Activated B cell treated with CpG ODN at 0.5 μM for 24 hours (primary cell): Measurements from ENCODE around the gene ASIC5. TPM values are rescaled to one million over a fixed set of nuclear protein-coding genes. Genes with fewer than 3 reads are reported as not detected.

Experiments
- ATAC-seq: fragments of 200-7000 bp; cut with Tn5 transposase; one replicate; pipeline ENCODE4 v1.10.0; 2021; ENCODE audit warnings: low read depth, mild to moderate bottlenecking, moderate library complexity
- CTCF ChIA-PET: fragments of 350-600 bp; sonication (Branson Sonifier 250); formaldehyde crosslinking; loops from one replicate; lab custom pipeline; 2021; ENCODE audit warnings: antibody characterized with exemption; lab: Charles Lee
- POLR2A ChIA-PET: fragments of 350-600 bp; sonication (Branson Sonifier 250); formaldehyde crosslinking; loops from one replicate; lab custom pipeline; 2021; ENCODE audit warnings: antibody characterized with exemption; lab: Charles Lee
- DNase-seq: peaks from one replicate; pipeline ENCODE4 v3.0.0; 2022
- H3K27ac Mint-ChIP-seq: one replicate; pipeline ENCODE4 v1.8.0; 2020; ENCODE audit warnings: mixed read lengths
- H3K27me3 Mint-ChIP-seq: one replicate; pipeline ENCODE4 v1.8.0; 2021; ENCODE audit warnings: mixed read lengths
- H3K36me3 Mint-ChIP-seq: one replicate; pipeline ENCODE4 v1.8.0; 2021; ENCODE audit warnings: low read depth, mixed read lengths
- H3K4me1 Mint-ChIP-seq: one replicate; pipeline ENCODE4 v1.8.0; 2021; ENCODE audit warnings: mixed read lengths
- H3K4me3 Mint-ChIP-seq: one replicate; pipeline ENCODE4 v1.8.0; 2020; ENCODE audit warnings: mild to moderate bottlenecking, mixed read lengths
- H3K9me3 Mint-ChIP-seq: one replicate; pipeline ENCODE4 v1.8.0; 2020; ENCODE audit warnings: mixed read lengths
- intact Hi-C: fragments of 100-400 bp; cut with micrococcal nuclease; formaldehyde crosslinking; loops from one replicate; pipeline ENCODE4 v1.15.1; 2024
- total RNA-seq: library from RNA; stranded (reverse); gene quantifications from 2 replicates; pipeline ENCODE4 v1.2.3, GENCODE V29; 2022
- TF ChIP-seq, protein P1 (sequence below): fragments of 200-600 bp; IDR thresholded peaks from one replicate; pipeline ENCODE4 v1.8.0; 2022; ENCODE audit warnings: antibody characterized with exemption, mild to moderate bottlenecking

ASIC5 gene
- total RNA-seq, 1 donor from 2014 or later, result not detected

DNA sequence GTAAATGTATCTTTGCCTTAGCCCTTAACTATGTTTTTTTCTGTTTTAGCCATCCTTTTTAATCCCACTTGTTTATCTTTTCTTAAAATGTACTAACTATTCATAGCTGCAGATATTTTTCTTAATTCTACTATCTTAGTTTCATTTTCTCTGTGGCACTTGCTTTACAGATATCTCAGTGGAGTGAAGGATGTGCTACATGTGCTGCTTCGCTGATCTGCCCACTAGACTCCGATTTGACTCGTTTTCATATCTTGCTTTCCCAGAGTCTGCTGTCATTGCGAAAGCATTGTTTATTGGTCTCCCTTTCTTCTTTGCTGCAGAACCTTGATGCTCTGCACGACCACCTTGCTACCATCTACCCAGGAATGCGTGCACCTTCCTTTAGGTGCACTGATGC, 76.7 kb downstream of the ASIC5 start:
- intact Hi-C loops, result loop anchor here (5.0 kb wide), 3 partner anchors 257 to 1152 kb away; no protein-coding TSS in a partner anchor
- H3K27ac Mint-ChIP-seq, result no peak overlapping the region
- CTCF ChIA-PET, result no interaction called here
- H3K4me1 Mint-ChIP-seq, result no peaks in the 10 kb centered on the region
- H3K27me3 Mint-ChIP-seq, result no peaks in the 10 kb centered on the region
- TF ChIP-seq, protein P1, sequence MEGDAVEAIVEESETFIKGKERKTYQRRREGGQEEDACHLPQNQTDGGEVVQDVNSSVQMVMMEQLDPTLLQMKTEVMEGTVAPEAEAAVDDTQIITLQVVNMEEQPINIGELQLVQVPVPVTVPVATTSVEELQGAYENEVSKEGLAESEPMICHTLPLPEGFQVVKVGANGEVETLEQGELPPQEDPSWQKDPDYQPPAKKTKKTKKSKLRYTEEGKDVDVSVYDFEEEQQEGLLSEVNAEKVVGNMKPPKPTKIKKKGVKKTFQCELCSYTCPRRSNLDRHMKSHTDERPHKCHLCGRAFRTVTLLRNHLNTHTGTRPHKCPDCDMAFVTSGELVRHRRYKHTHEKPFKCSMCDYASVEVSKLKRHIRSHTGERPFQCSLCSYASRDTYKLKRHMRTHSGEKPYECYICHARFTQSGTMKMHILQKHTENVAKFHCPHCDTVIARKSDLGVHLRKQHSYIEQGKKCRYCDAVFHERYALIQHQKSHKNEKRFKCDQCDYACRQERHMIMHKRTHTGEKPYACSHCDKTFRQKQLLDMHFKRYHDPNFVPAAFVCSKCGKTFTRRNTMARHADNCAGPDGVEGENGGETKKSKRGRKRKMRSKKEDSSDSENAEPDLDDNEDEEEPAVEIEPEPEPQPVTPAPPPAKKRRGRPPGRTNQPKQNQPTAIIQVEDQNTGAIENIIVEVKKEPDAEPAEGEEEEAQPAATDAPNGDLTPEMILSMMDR, result no peak
- ATAC-seq (no peak), DNase-seq (no peak)
- H3K36me3 Mint-ChIP-seq, result no peaks in the 10 kb centered on the region
- POLR2A ChIA-PET, result no interaction called here
- no peaks in the 10 kb centered on the region for H3K9me3 Mint-ChIP-seq
- no peak overlapping the region for H3K4me3 Mint-ChIP-seq

- Mint-ChIP-seq H3K4me3 (no peak overlapping the region), H3K36me3 (no peaks in the 10 kb centered on the region), H3K9me3 (no peaks in the 10 kb centered on the region), H3K4me1 (no peaks in the 10 kb centered on the region), H3K27me3 (no peaks in the 10 kb centered on the region), H3K27ac (no peak overlapping the region)
- TF ChIP-seq, protein P1, result peak; percentile 17
- POLR2A ChIA-PET, result no interaction called here
- intact Hi-C loops, result loop anchor here (1.0 to 5.0 kb wide), 5 partner anchors 255 to 1235 kb away; no protein-coding TSS in a partner anchor
- DNase-seq (no peak), ATAC-seq (peak; percentile 57)
- CTCF ChIA-PET, result interaction anchor here (0.6 to 1.5 kb wide), 7 partner anchors 15 to 980 kb away, joined by 3 to 5 read pairs (median 3); no protein-coding TSS in a partner anchor
These were observed 78.9 kb downstream of the ASIC5 start for GRCh38 chr4:155787113-155787710.

DNA sequence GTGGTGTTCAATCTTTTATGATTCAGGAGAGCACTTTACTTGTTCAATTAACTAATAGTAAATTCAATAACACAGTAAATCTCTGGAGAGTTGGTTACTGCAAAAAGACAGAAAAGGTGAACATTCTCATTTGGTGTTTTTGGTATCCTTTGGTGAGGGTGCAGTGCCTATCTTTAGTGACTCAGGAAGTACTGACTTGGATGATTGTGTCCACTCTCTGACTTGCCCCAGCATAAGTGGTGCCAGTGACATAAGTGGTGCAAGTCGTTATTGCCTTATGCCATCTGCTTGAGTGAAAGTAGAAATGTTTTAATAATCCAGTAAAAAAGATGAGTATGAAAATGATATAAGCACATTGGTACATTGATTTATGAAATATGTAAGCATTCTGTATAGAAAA, 80.2 kb downstream of the ASIC5 start:
- intact Hi-C loops, result loop anchor here (5.0 kb wide), 3 partner anchors 254 to 1149 kb away; no protein-coding TSS in a partner anchor
- no peak for DNase-seq
- Mint-ChIP-seq H3K4me1 (no peaks in the 10 kb centered on the region), H3K27ac (no peak overlapping the region), H3K4me3 (no peak overlapping the region), H3K9me3 (no peaks in the 10 kb centered on the region), H3K27me3 (no peaks in the 10 kb centered on the region), H3K36me3 (no peaks in the 10 kb centered on the region)
- CTCF ChIA-PET, result no interaction called here
- TF ChIP-seq, protein P1, result no peak
- POLR2A ChIA-PET, result no interaction called here
- ATAC-seq, result no peak

- DNase-seq (no peak), ATAC-seq (no peak)
- no peaks in the 10 kb centered on the region for H3K27me3 Mint-ChIP-seq
- intact Hi-C loops, result loop anchor here (5.0 kb wide), 3 partner anchors 252 to 1147 kb away; no protein-coding TSS in a partner anchor
- TF ChIP-seq, protein P1, result no peak
- H3K27ac Mint-ChIP-seq, result no peak overlapping the region
- ChIA-PET CTCF (interaction anchor here (1.4 kb wide), 1 partner anchor 341 kb away, joined by 3 read pairs; no protein-coding TSS in a partner anchor), POLR2A (no interaction called here)
- no peaks in the 10 kb centered on the region for H3K4me1 Mint-ChIP-seq
- no peaks in the 10 kb centered on the region for H3K36me3 Mint-ChIP-seq
- no peaks in the 10 kb centered on the region for H3K9me3 Mint-ChIP-seq
- H3K4me3 Mint-ChIP-seq, result no peak overlapping the region
These were observed 81.4 kb downstream of the ASIC5 start for GRCh38 chr4:155784637-155785036.

GRCh38 chr4:155781249-155781831, 84.7 kb downstream of the ASIC5 start:
- ATAC-seq, result no peak
- intact Hi-C loops, result no loop called here
- CTCF ChIA-PET, result no interaction called here

More at GRCh38 chr4:155781249-155781831, 84.7 kb downstream of the ASIC5 start:
- Mint-ChIP-seq H3K36me3 (no peaks in the 10 kb centered on the region), H3K4me3 (no peak overlapping the region), H3K27me3 (no peaks in the 10 kb centered on the region), H3K27ac (no peak overlapping the region), H3K4me1 (no peaks in the 10 kb centered on the region), H3K9me3 (no peaks in the 10 kb centered on the region)
- TF ChIP-seq, protein P1, result no peak
- POLR2A ChIA-PET, result no interaction called here
- DNase-seq, result no peak
